Measurements from ENCODE around the gene ATG9B.
"Not testable (repeated sequence)": the region's sequence is repeated elsewhere in the genome, so short reads cannot be mapped to it uniquely, and the experiment has no call there.

The ATG9B gene

GRCh38 chr7:151011616-151012015 is 12.7 kb downstream of the ATG9B start:
- not testable (repeated sequence) for DNase-seq, H3K9me3 Mint-ChIP-seq, H3K27me3 Mint-ChIP-seq
- peaks cover 91% of the 10 kb centered on the region for H3K4me1 Mint-ChIP-seq
- CTCF ChIA-PET = interaction anchor here (0.7 to 4.1 kb wide), 9 partner anchors 9 to 113 kb away, joined by 3 to 21 read pairs (median 5); no protein-coding TSS in a partner anchor
- peak overlapping the region; percentile 53 for H3K4me3 Mint-ChIP-seq
- peak overlapping the region; percentile 94 for H3K27ac Mint-ChIP-seq
- H3K36me3 Mint-ChIP-seq = peaks cover 33% of the 10 kb centered on the region

GRCh38 chr7:151011097-151011409 is 13.2 kb downstream of the ATG9B start:
- H3K4me1 Mint-ChIP-seq = peaks cover 89% of the 10 kb centered on the region
- H3K9me3 Mint-ChIP-seq = no peaks in the 10 kb centered on the region
- CTCF ChIA-PET = interaction anchor here (0.7 to 4.3 kb wide), 14 partner anchors 7 to 113 kb away, joined by 3 to 33 read pairs (median 5); partner anchors contain the start of genes ABCB8 and NOS3
- no peak for DNase-seq
- H3K27me3 Mint-ChIP-seq = no peaks in the 10 kb centered on the region
- peaks cover 34% of the 10 kb centered on the region for H3K36me3 Mint-ChIP-seq
- H3K27ac Mint-ChIP-seq = peak overlapping the region; percentile 94
- peak overlapping the region; percentile 73 for H3K4me3 Mint-ChIP-seq

- DNase-seq = peak; percentile 73
- no peaks in the 10 kb centered on the region for H3K27me3 Mint-ChIP-seq
- H3K36me3 Mint-ChIP-seq = peaks cover 37% of the 10 kb centered on the region
- CTCF ChIA-PET = interaction anchor here (0.7 to 4.3 kb wide), 14 partner anchors 8 to 113 kb away, joined by 3 to 33 read pairs (median 5); partner anchors contain the start of genes ABCB8 and NOS3
- H3K4me3 Mint-ChIP-seq = peak overlapping the region; percentile 73
- H3K27ac Mint-ChIP-seq = peak overlapping the region; percentile 94
- H3K9me3 Mint-ChIP-seq = no peaks in the 10 kb centered on the region
- peaks cover 89% of the 10 kb centered on the region for H3K4me1 Mint-ChIP-seq
Observed at GRCh38 chr7:151010307-151011096, 13.8 kb downstream of the ATG9B start.

- H3K27me3 Mint-ChIP-seq = no peaks in the 10 kb centered on the region
- no peak for DNase-seq
- H3K4me1 Mint-ChIP-seq = peaks cover 84% of the 10 kb centered on the region
- CTCF ChIA-PET = interaction anchor here (1.4 to 4.3 kb wide), 7 partner anchors 8 to 101 kb away, joined by 3 to 33 read pairs (median 16); partner anchors contain the start of gene ABCB8
- no peaks in the 10 kb centered on the region for H3K9me3 Mint-ChIP-seq
- peak overlapping the region; percentile 94 for H3K27ac Mint-ChIP-seq
- peak overlapping the region; percentile 73 for H3K4me3 Mint-ChIP-seq
- peaks cover 31% of the 10 kb centered on the region for H3K36me3 Mint-ChIP-seq
Observed at GRCh38 chr7:151010037-151010306, 14.3 kb downstream of the ATG9B start.

- CTCF ChIA-PET = interaction anchor here (1.4 to 4.3 kb wide), 8 partner anchors 9 to 101 kb away, joined by 3 to 33 read pairs (median 13); partner anchors contain the start of gene ABCB8
- peaks cover 79% of the 10 kb centered on the region for H3K4me1 Mint-ChIP-seq
- no peaks in the 10 kb centered on the region for H3K27me3 Mint-ChIP-seq
Observed at GRCh38 chr7:151009327-151010036, 14.8 kb downstream of the ATG9B start.

GRCh38 chr7:151008511-151009323 is 15.6 kb downstream of the ATG9B start:
- no peaks in the 10 kb centered on the region for H3K27me3 Mint-ChIP-seq
- peak overlapping the region; percentile 90 for H3K27ac Mint-ChIP-seq
- peak overlapping the region; percentile 65 for H3K4me3 Mint-ChIP-seq
- CTCF ChIA-PET = interaction anchor here (0.9 to 4.3 kb wide), 13 partner anchors 10 to 131 kb away, joined by 3 to 33 read pairs (median 5); partner anchors contain the start of genes ABCB8 and NOS3
- H3K4me1 Mint-ChIP-seq = peaks cover 71% of the 10 kb centered on the region
- peaks cover 29% of the 10 kb centered on the region for H3K36me3 Mint-ChIP-seq
- peak; percentile 72 for DNase-seq
- H3K9me3 Mint-ChIP-seq = no peaks in the 10 kb centered on the region

More at GRCh38 chr7:151009327-151010036, 14.8 kb downstream of the ATG9B start:
- no peaks in the 10 kb centered on the region for H3K9me3 Mint-ChIP-seq
- peak overlapping the region; percentile 94 for H3K27ac Mint-ChIP-seq
- H3K4me3 Mint-ChIP-seq = no peak overlapping the region
- no peak for DNase-seq
- H3K36me3 Mint-ChIP-seq = peaks cover 31% of the 10 kb centered on the region

- peak overlapping the region; percentile 65 for H3K4me3 Mint-ChIP-seq
- no peaks in the 10 kb centered on the region for H3K27me3 Mint-ChIP-seq
- CTCF ChIA-PET = interaction anchor here (0.8 to 4.3 kb wide), 12 partner anchors 10 to 130 kb away, joined by 3 to 33 read pairs (median 4); partner anchors contain the start of gene NOS3
- H3K9me3 Mint-ChIP-seq = no peaks in the 10 kb centered on the region
- DNase-seq = peak; percentile 59
- H3K4me1 Mint-ChIP-seq = peaks cover 67% of the 10 kb centered on the region
- peaks cover 29% of the 10 kb centered on the region for H3K36me3 Mint-ChIP-seq
- peak overlapping the region; percentile 90 for H3K27ac Mint-ChIP-seq
Observed at GRCh38 chr7:151008143-151008510, 16.2 kb downstream of the ATG9B start.

GRCh38 chr7:151007469-151007898 is 16.8 kb downstream of the ATG9B start:
- Mint-ChIP-seq H3K36me3 (peaks cover 25% of the 10 kb centered on the region), H3K27me3 (no peaks in the 10 kb centered on the region), H3K9me3 (no peaks in the 10 kb centered on the region), H3K4me3 (peak overlapping the region; percentile 65), H3K4me1 (peaks cover 61% of the 10 kb centered on the region), H3K27ac (peak overlapping the region; percentile 90)
- CTCF ChIA-PET = interaction anchor here (0.8 to 4.3 kb wide), 9 partner anchors 11 to 103 kb away, joined by 3 to 33 read pairs (median 5); partner anchors contain the start of gene NOS3
- DNase-seq = no peak

- Mint-ChIP-seq H3K27me3 (no peaks in the 10 kb centered on the region), H3K9me3 (no peaks in the 10 kb centered on the region), H3K27ac (peak overlapping the region; percentile 78), H3K4me1 (peaks cover 53% of the 10 kb centered on the region), H3K36me3 (peaks cover 22% of the 10 kb centered on the region), H3K4me3 (no peak overlapping the region)
- CTCF ChIA-PET = interaction anchor here (1.5 to 4.3 kb wide), 5 partner anchors 12 to 44 kb away, joined by 3 to 33 read pairs (median 9); partner anchors contain the start of gene NOS3
- no peak for DNase-seq
Observed at GRCh38 chr7:151006590-151007300, 17.5 kb downstream of the ATG9B start.

- DNase-seq = no peak
- H3K4me1 Mint-ChIP-seq = peaks cover 46% of the 10 kb centered on the region
- no peak overlapping the region for H3K27ac Mint-ChIP-seq
- H3K9me3 Mint-ChIP-seq = no peaks in the 10 kb centered on the region
- H3K4me3 Mint-ChIP-seq = no peak overlapping the region
- CTCF ChIA-PET = interaction anchor here (0.7 to 3.7 kb wide), 4 partner anchors 13 to 55 kb away, joined by 3 to 15 read pairs (median 6); no protein-coding TSS in a partner anchor
- peaks cover 25% of the 10 kb centered on the region for H3K36me3 Mint-ChIP-seq
- no peaks in the 10 kb centered on the region for H3K27me3 Mint-ChIP-seq
Observed at GRCh38 chr7:151005566-151005965, 18.7 kb downstream of the ATG9B start.

GRCh38 chr7:151003572-151003971 is 20.7 kb downstream of the ATG9B start:
- Mint-ChIP-seq H3K4me3 (no peak overlapping the region), H3K27me3 (no peaks in the 10 kb centered on the region), H3K4me1 (peaks cover 40% of the 10 kb centered on the region), H3K36me3 (peaks cover 23% of the 10 kb centered on the region), H3K27ac (no peak overlapping the region), H3K9me3 (no peaks in the 10 kb centered on the region)
- CTCF ChIA-PET = interaction anchor here (1.2 kb wide), 1 partner anchor 19 kb away, joined by 3 read pairs; no protein-coding TSS in a partner anchor
- DNase-seq = no peak

GRCh38 chr7:151001546-151001945 is 22.7 kb downstream of the ATG9B start:
- H3K36me3 Mint-ChIP-seq = peaks cover 25% of the 10 kb centered on the region
- peaks cover 4% of the 10 kb centered on the region for H3K27me3 Mint-ChIP-seq
- CTCF ChIA-PET = no interaction called here
- H3K27ac Mint-ChIP-seq = no peak overlapping the region
- H3K4me3 Mint-ChIP-seq = no peak overlapping the region
- H3K9me3 Mint-ChIP-seq = no peaks in the 10 kb centered on the region
- H3K4me1 Mint-ChIP-seq = peaks cover 41% of the 10 kb centered on the region
- DNase-seq = no peak

- CTCF ChIA-PET = no interaction called here
- DNase-seq = no peak
- peaks cover 4% of the 10 kb centered on the region for H3K27me3 Mint-ChIP-seq
Observed at GRCh38 chr7:151000897-151001495, 23.3 kb downstream of the ATG9B start.

More at GRCh38 chr7:151000897-151001495, 23.3 kb downstream of the ATG9B start:
- peaks cover 39% of the 10 kb centered on the region for H3K4me1 Mint-ChIP-seq
- peak overlapping the region; percentile 37 for H3K27ac Mint-ChIP-seq
- H3K4me3 Mint-ChIP-seq = no peak overlapping the region
- peaks cover 24% of the 10 kb centered on the region for H3K36me3 Mint-ChIP-seq
- no peaks in the 10 kb centered on the region for H3K9me3 Mint-ChIP-seq

Measured in activated naive CD4-positive, alpha-beta T cell treated with anti-CD3 and anti-CD28 coated beads, Interleukin-2, amount 10 ng/mL, durations not matched to agents 7 days and 5 days (primary cell).